Retina (tissue), 1 donor: ENCODE data around the gene MZF1.
"Not testable (repeated sequence)": the region's sequence is repeated elsewhere in the genome, so short reads cannot be mapped to it uniquely, and the experiment has no call there.

Source experiments
- DNase-seq: peaks from one replicate; pipeline ENCODE4 v3.0.0-alpha.2; 2016

The MZF1 gene

DNA sequence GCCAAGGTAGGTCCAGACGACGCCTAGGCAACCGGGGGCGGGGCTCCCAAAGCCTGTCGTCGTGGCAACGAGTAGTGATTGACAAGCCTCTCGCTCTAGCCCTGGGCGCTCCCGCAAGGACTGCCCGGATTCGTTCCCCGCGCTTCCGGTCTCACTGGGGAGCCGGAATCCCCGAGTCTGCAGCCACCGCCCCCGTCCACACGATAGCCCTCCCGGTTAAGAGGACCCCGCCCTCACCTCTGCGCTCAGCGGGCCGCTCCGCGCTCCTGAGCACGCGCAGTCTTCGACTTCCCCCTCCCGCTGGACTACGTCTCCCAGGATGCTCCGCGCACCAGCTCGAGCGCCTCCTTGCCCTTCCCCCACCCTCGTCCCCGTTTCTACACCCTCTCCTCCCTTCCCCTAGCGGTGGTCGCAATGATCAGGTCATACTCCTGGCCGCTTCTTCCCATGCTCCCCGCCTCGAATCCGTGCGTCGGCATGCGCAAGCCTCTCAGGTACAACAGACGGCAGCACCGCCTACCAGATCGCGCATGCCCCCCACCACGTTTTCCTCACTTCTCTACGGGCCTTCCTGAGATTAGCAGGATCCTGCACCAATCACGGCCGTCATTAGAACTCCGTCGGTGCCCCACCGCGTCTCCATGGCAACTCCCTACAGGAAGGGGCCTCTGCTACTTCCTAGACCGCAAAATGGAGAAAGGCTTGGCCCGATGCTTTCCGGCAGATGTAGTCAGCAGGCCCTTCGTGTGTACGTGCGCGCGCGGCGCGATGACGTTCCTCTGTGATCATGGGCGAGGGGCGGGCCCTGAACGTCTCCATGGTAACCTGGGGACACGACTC is at the start of gene MZF1:
Gene MZF1 (minus strand): TSS at position 518 of the 840 bp plus-strand sequence. CDS start 1,946 bp downstream, outside the sequence.
- DNase-seq, result peak; percentile 99

DNA sequence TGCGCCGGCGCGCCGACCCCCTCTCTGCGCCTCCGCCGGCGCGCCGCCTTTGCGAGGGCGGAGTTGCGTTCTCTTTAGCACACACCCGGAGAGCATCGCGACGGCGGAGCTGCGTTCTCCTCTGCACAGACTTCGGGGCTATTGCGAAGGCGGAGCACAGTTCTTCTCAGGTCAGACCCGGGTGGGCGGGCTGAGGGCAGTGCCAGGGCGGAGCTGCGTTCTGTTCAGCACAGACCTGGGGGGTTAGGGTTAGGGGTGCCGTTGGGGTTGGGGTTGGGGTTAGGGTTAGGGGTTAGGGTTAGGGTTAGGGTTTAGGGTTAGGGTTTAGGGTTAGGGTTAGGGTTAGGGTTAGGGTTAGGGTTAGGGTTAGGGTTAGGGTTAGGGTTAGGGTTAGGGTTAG is 34.1 kb upstream of the MZF1 start:
- not testable (repeated sequence) for DNase-seq

DNA sequence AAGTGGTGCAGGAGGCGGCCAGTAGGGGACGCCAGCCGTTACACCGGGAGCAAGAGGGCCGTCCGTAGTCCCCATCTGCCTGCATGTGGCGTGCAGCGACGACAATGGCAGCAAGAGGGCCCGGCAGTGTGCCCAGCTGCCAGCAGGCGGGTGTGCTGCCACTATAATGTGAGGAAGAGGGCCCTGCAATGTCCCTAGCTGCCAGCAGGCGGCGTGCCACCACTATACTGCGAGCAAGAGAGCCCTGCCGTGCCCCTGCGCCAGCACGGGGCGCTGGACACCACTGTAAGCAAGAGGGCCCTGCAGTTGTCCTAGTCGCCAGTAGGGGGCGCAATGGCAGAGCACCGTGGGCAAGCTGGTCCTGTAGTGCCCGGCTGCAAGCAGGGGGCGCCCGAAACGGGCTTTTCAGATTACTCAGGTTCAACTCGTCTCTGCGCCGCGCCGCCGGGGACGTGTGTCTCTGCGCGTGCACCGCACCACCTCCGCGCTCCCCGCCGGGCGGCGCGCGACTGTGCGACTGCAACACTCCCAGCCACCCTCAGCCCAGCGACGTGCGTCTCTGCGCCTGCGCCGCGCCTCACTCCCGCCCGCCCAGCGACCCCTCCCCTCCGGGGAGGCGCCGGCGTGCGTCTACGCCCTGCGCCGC is 33.2 kb upstream of the MZF1 start:
- not testable (repeated sequence) for DNase-seq

DNA sequence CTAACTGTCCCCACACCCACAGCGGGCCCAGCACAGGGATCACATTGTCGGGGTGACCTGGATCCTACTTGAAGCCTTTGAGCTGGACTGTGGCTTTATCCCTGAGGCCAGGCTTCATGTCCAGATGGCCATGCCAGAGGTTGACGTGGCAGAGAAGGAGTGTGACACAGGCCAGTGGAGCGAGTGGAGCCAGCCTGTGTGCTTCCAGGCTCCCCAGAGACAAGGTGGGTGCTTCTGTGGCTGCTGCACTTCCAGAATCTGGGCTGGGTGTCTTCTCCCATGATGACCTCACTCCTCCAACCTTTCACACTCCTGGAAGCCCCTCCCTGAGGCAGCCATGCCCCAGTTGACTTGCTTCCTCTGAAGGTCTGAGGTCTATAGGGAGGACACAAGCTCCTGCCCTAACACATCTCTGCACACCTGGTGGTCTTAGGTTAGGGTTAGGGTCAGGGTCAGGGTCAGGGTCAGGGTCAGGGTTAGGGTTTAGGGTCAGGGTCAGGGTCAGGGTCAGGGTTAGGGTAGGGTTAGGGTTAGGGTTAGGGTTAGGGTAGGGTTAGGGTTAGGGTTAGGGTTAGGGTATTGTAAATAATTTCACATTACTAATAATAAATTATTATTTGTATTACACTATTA is 13.1 kb upstream of the MZF1 start:
- DNase-seq, result no peak

DNA sequence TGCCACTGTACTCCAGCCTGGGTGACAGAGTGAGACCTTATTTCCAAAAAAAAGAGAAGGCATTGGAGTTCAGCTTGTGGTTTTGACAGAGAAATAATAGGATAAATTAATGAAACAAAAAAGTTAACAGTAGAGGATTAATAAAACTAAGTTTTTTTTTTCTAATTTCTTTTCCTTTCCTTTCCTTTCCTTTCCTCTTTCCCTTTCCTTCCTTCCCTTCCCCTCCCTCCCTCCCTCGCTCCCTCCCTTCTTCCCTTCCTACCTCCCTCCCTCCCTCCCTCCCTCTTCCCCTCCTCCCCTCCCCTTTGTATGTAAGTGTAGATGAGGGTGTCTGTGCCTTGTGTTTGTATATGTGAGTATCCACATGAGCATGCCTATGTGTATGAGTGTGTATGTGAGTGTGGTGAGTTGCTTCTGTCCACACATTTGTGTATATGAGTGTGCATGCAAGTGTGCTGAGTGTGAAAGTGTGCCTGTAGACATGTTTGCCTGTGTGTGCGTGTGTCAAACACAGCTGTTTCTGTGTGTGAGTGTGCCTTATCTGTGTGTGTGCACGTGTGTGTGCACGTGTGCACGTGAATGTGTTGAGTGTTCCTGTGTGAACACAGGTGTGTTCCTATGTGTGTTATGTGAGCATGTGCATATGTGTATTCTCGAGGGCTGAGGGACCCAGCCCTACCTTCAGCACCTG is 12.5 kb upstream of the MZF1 start:
- DNase-seq, result no peak

DNA sequence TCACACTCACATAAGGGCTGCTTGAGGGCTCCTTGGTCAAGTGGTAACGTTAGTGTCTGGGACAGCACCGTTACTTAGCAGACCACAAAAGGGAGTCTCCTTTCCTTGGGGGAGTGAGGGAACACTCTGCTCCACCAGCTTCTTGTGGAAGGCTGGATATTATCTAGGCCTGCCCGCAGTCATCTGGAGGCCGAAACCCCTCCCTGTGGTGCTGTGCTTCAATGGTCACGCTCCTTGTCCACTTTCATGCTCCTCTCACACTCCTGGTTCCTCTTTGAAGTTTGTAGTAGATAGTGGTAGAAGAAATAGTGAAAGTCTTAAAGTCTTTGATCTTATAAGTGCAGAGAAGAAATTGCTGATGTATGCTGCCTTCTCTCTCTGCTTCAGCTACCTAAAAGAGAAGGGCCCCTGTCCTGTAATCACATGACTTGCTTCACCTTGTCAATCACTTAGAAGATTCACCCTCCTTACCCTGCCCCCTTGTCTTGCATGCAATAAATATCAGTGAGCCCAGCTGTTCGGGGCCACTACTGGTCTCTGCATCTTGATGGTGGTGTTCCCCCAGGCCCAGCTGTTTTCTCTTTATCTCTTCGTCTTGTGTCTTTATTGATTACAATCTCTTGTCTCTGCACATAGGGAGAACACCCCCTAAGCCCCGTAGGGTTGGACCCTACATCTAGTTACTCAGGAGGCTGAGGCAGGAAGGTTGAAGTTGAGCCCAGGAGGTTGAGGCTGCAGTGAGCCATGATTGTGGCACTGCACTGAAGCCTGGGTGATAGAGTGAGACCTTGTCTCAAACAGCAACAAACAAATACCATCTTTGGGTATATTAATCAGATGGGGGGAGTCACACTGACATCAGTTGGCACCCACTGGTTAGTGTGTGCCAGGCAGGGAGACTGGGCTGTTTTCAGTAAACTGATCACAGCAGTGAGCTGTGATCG is 11.6 kb upstream of the MZF1 start:
- no peak for DNase-seq

DNA sequence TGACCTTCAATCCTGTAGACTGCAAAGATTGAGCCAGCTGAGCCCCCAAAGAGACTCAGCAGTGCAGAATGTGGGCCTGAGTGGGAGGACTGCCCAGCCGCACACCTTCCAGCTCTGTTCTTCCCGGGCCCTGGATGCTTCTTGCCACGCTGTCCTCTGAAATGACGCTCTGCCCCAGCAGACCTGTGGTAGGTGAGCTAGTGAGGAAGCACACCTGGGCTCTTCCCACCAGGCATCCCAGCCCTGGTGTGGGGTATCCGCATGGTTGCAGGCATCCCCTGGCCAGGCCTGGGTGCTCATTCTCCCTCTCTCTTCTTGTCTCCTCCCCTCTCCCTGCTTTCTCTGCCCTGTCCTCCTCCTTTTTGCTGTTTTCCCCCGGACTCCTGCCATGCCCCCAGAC is 9.8 kb upstream of the MZF1 start:
- DNase-seq, result no peak

DNA sequence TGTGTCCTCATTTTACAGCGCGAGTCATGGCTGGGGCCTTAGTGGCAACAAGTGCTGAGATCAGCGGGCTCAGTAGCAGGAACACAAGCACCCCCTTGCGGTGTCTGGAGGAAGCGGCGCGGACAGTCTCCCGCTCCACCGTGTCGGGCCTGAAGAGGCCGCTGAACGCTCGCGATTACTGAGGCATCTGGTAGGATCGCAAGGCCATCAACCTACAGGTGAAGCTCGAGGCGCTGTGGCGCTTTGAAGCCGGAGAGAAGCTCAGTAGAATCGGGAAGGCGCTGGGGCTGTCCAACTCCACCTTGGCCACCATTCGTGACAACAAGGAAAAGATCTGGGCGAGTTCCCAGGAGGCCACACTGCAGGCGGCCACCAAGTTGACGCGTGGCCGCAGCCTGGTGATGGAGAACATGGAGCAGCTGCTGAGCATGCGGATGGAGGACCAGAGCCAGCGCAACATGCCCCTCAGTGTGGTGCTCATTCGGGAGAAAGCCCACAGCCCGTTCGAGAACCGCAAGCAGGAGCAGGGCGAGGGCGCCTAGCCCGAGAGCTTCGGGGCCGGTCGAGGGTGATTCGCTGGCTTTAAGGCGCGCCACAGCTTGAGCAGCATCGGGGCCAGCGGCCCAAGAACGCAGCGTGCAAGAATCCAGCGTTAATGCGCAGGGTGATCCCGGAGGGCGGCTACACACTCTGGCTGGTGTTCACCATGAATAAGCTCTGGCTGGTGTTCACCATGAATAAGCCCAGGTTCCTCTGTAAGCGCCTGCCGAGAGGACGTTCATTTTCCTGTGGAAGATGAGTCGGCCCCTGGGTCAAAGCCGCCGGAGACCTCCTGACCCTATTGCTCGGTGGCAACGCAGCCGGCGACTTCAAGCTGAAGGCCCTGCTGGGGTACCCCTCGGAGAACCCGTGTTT is 8.3 kb upstream of the MZF1 start:
- DNase-seq, result peak; percentile 94

DNA sequence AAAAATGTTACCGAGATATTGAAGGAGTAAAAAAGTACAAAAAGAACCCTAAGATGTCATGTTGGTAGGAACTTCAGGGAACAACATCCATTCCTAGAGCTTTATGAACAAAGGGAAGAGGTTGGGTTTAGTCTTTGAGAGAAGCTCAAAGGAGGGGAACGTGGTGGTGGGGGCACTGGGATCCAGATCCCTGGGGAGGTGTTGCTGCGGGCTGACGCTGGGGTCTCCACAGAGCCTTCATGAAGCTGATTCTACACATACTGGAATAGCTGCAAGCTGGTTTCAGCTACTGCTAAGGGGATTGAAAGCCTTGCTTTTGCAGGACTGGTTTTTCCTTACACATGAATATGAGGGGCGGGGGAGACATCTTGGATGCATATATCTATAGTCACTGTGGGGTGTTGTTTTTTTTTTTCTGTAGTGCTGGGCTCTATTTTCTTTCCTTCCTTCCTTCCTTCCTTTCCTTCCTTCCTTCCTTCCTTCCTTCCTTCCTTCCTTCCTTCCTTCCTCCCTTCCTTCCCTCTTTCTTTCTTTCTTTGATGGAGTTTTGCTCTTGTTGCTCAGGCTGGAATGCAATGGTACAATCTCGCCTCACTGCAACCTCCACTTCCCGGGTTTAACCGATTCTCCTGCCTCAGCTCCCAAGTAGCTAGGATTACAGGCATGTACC is 6.5 kb upstream of the MZF1 start:
- no peak for DNase-seq

DNA sequence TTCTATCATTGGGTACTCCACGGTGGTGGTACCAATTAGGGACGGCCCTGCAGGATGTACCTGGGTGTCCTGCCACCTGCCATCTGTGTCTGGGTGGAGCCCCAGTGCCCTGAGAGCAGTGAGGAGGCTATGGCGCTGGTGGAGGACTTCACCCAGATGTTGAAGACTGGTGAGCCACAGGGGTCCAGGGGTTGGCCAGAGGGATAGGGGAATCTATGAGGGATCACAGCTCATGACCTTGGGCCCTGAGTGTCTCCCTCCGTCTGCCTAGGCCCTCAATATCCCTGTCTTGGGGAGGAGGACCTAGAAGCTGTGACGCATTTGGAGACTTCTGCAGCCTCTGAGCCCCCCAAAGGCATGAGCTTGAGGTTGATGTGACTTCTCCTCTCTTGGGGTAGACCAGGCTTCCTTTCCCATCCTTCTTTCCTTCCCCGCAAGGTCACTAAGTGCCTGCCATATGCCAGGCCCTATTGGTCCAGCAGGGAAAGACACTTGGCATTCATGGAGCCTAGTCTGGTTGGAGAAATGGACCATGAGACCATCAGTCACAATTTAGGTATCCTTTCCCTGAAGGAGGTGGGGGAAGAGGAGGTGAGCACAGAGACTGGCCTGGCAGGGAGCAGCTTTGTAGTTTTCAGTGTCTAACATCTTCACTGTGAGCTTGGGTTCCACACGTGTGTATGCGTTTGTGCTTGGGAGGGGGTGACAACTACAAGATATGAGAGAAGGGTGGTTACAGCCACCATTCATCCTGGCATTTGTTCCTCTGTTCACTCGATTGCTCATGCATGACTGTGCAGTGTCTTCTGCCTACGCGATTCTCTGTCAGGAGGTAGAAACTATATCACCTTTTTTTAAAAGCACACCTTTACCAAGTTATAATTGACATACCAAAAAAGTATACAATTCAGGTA is 5.1 kb upstream of the MZF1 start:
- DNase-seq, result no peak

DNA sequence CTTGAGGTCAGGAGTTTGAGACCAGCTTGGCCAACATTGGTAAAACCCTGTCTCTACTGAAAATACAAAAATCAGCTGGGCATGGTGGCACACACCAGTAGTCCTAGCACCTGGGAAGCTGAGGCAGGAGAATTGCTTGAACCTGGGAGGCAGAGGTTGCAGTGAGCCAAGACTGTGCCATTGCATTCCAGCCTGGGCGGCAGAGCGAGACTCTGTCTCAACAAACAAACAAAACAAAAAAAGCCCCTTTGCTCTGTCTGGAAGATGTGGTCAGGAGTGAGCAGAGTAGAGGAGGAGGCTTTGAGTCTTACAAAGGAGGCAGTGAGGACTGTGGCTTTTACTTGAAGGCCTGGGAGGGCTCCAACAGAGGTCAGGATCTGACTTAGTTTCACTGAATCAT is 4.4 kb upstream of the MZF1 start:
- not testable (repeated sequence) for DNase-seq

DNA sequence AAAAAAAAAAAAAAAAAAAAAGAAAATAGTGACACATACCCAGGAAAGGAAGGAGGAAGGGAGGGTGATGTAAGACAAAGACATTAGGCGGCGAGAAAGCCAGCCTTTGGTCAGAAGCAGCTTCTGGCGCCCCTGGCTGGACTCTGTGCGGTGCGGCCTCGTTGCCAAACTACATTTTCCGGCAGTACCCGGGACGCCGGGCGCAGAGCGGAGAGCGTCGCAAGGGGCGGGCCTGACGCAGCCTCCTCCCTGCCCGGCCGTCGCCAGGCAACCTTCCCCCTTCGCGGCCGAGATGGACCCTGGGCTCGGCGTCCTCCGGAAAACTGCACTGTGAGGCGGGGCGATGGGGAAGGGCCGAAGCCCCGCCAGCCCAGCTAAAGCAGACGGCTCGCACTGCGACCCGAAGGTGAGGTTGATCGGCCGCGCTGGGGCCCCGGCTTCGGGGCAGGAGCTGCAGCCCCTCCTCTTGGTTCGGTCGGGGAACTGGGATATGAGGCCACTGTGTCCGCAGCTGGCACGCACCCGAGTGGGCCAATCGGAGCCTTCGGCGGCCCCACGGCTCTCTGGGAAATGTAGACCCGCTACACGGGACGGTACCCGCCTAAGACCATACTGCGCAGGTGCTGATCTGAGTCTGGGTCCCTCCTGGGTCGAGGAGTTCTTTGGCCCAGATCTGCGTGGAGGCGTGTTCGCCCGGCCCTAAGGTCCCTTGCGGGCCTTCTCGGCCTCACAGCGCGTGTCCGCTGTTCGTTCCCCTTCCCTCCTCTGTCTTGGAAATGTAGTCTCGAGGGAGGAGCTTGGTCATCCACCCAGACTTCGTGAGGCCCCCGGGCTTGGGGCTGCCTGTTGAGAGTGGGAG is 2.3 kb upstream of the MZF1 start:
- DNase-seq, result peak; percentile 99

DNA sequence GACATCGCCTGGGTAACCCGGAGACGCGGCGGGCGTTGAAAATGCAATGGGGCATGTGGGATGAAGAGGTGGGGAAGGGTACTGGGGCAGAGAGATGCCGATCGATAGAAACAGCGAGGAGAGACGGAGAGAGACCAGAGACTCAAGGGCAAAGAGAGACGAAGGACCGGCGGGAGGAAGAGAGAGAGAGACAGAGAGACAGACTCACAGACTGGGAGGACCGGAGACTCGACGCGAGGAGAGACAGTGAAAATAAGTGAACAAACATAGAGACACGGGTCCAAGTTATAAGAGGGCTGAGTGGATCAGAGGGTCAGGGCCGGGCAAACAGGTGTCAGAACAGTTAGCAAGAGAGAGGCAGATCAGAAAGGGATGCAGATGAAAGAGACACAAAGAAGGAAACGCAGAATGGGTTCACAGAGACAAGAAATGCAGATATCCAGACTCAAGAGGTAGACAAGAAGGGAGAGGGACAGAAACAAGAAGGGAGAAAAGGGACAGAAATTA is 576 bp upstream of the MZF1 start:
- no peak for DNase-seq

DNA sequence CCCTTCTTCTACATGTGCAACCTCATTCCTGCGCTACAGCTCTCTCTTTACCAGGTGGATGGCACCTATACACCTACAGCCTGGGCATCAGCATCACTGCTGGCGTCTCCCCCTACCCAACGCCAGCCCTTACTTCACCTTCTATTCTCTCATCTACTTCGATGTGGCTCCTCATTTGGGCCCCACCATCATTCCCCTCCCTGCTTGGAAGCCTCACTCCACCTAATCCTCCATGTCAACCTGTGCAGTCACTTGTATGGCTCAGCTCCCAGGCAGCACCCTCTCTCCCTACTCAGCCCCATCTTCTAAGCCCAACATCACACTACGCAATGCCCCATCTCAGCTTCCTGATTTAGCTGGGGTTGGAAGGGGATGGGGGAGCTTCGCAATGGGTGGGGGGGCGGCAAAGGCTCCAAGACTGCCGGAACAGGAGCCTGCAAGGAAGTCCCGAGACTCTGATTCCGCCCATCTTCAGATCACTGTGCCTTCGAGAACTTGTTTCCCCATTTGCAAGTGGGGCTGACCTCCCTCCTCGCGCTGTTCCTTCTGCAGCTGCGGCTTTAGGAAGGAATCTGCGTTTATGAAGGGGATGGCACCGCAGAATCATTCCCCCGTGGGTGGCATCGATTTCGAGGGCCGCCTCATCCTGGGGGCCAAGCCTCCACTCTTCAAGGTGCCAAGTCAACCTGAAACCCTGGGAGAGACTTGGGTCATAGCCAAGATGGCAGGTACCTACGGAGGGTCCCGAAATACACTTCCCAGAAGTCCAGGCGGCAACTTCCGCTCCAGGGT is 913 bp downstream of the MZF1 start:
- no peak for DNase-seq

DNA sequence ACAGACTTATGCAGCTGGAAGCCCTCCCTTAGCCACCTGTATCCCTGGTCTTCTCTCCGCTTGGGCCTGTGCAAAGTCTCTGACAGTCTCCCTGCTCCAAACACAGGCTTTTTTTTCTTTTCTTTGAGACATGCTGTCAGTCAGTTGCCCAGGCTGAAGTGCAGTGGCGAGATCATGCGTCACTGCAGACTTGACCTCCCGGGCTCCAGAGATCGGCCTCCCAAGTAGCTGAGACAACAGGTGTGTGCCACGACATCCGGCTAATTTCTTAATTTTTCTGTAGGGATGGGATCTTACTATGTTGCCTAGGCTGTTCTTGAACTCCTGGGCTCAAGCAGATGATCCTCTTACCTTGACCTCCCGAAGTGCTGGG is 1.6 kb downstream of the MZF1 start:
- DNase-seq, result no peak

DNA sequence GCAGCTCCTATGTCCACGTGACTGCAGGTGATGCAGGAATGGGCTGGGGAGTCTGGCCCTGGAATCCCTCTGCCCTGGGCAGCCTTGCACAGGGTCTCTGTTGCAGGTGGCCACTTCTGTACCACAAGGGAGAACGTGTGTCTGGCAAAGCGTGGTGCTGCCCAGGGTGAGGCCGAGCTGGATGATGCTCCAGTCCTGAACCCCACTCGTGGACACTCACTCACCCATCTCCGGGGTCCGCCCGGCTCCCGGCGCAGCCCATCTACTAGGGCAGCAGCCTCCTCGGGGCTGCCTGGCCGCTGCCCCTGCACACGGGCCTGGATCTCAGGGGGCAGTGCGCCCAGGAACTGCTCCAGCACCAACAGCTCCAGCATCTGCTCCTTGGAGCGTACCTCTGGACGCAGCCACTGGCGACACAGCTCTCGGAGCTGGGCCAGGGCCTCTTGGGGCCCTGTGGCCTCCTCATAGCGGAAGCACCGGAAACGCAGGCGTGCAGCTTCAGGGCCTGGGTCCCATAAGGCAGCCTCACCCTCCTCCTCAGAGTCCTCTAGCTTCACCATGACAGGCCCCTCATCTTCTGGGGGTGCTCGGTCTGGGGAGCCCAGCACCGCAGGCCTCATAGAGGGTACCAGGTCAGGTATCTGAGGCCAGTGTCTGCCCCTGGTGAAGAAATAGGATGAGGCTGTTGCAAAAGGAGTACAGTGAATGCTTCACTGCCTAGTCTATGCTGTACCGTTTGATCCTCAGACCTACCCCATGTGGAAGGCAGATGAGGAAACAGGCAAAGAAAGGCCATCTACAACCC is 2.2 kb downstream of the MZF1 start:
- DNase-seq, result no peak
